Esophagus squamous epithelium (tissue), 4 donors: ENCODE results near the gene PCDH19.

ENCODE experiments used
- CTCF ChIP-seq, 6 experiments: fragments of 450-650 bp in 4 of 6; fragments of 200-600 bp in 2 of 6; sonication (generic) in 2 of 6; IDR thresholded peaks; one replicate each; pipeline ENCODE4 v1.5.1; 2016 to 2019; ENCODE audit warnings: antibody characterized with exemption in 6 of 6, mild to moderate bottlenecking in 4 of 6, moderate library complexity in 4 of 6
- POLR2A ChIP-seq, 4 donors: fragments of 450-650 bp; IDR thresholded peaks; one replicate each; pipeline ENCODE4 v1.6.1; 2017; ENCODE audit warnings: antibody characterized with exemption in 4 of 4, mild to moderate bottlenecking in 4 of 4, moderate library complexity in 3 of 4

- TF ChIP-seq POLR2A (IDR thresholded peaks at IDR 0.05) (no peak), CTCF (IDR thresholded peaks at IDR 0.05) (no peak)
These were observed 90.4 kb downstream of the PCDH19 start for GRCh38 chrX:100319716-100320115.
